ENCODE data around the gene CFD. TPM values are rescaled to one million over a fixed set of nuclear protein-coding genes. Genes with fewer than 3 reads are reported as not detected.
A peak's percentile ranks its signal among the peaks of the same experiment; 100 is the strongest.
"Not testable (repeated sequence)": the region's sequence is repeated elsewhere in the genome, so short reads cannot be mapped to it uniquely, and the experiment has no call there.

Gene CFD
- total RNA-seq, 2 donors from 2014 or later: 0.38 to 1.1 TPM

DNA sequence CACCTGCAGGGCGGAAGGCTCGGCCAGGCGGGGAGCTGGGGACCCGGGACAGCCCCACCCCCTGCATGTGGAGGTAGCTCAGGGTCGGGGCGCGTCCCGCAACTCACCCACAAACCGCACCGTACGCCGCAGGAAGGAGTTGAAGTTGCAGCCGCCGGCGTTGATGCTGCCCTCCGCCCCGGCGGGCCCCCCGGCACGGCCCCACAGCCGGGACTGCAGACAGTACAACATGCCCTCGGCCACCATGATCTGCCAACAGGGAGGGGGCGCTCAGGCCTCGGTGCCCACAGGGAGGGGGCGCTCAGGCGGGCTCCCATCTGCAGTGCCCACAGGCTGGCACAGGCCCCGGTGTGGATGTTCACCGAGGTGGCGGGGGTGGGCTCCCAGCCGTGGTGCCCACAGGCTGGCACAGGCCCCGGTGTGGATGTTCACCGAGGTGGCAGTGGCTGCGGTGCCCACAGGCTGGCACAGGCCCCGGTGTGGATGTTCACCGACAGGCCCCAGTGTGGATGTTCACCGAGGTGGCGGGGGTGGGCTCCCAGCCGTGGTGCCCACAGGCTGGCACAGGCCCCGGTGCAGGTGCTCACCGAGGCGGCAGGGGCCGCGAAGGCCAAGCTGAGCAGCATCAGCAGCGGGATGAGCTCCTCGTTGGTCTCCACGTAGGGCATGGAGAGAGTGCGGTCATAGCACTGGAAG is 44.2 kb upstream of the CFD start:
- 93 to 96% methylated on average over 42 to 47 of the region's 47 CpGs for WGBS, 2 experiments (ENCODE audit: insufficient coverage in 1 of 2, insufficient read length in 1 of 2)
- Histone ChIP-seq H3K4me3 (ENCODE audit: low read length) (no peak overlapping the region), H3K27me3 (ENCODE audit: control insufficient read depth, insufficient read depth, low read length, poor library complexity, severe bottlenecking) (no peaks in the 10 kb centered on the region), H3K27ac (ENCODE audit: low read depth, low read length) (no peak overlapping the region), H3K4me1 (ENCODE audit: control insufficient read depth, insufficient read depth, low read length) (no peaks in the 10 kb centered on the region), H3K9ac (ENCODE audit: extremely low read depth, low read length, poor library complexity, severe bottlenecking) (no peak overlapping the region), H3K36me3 (ENCODE audit: control insufficient read depth, insufficient read depth, low read length) (peaks cover 24% of the 10 kb centered on the region), H3K9me3 (ENCODE audit: control insufficient read depth, low read length) (no peaks in the 10 kb centered on the region)
- Mint-ChIP-seq H3K9me3 (no peaks in the 10 kb centered on the region), H3K4me1 (no peaks in the 10 kb centered on the region), H3K4me3 (no peak overlapping the region), H3K27ac (no peak overlapping the region), H3K36me3 (ENCODE audit: low read depth) (peaks cover 37% of the 10 kb centered on the region), H3K27me3 (ENCODE audit: insufficient read depth) (no peaks in the 10 kb centered on the region)
- peak; percentile 69 for DNase-seq
- TF ChIP-seq, protein P1, sequence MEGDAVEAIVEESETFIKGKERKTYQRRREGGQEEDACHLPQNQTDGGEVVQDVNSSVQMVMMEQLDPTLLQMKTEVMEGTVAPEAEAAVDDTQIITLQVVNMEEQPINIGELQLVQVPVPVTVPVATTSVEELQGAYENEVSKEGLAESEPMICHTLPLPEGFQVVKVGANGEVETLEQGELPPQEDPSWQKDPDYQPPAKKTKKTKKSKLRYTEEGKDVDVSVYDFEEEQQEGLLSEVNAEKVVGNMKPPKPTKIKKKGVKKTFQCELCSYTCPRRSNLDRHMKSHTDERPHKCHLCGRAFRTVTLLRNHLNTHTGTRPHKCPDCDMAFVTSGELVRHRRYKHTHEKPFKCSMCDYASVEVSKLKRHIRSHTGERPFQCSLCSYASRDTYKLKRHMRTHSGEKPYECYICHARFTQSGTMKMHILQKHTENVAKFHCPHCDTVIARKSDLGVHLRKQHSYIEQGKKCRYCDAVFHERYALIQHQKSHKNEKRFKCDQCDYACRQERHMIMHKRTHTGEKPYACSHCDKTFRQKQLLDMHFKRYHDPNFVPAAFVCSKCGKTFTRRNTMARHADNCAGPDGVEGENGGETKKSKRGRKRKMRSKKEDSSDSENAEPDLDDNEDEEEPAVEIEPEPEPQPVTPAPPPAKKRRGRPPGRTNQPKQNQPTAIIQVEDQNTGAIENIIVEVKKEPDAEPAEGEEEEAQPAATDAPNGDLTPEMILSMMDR (conservative IDR thresholded peaks at IDR 0.05): no peak

DNA sequence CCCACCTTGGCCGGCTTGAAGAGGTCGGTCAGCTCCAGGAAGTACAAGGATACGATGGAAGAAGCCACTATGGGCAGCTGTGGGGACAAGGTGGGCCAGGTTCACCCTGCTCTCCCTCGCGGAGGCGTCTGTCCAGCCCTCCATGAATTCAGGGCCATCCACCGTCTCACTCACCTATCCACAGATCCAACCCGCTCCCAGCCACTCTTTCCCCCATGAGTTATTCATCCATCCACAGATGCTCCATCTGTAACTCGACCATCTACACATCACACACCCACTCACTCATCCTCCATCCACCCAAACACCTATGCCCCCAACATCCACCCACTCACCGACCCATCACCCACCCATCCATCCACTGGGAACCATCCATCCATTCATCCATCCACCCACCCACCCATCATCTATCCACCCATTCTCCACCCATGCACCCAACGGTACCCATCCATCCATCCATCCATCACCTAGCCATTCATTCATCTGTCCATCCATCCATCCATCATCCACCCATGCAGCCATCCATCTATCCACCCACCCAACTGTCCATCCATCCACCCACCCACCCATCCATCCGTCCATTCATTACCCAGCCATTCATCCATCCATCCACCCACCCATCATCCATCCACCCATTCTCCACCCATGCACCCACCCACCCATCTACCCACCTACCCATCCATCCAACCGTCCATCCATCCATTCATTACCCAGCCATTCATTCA is 43.5 kb upstream of the CFD start:
- H3K36me3 ChIP-seq (ENCODE audit: control insufficient read depth, insufficient read depth, low read length): peaks cover 17% of the 10 kb centered on the region
- TF ChIP-seq, protein P1 (conservative IDR thresholded peaks at IDR 0.05): no peak
- H3K4me1 ChIP-seq (ENCODE audit: control insufficient read depth, insufficient read depth, low read length): no peaks in the 10 kb centered on the region
- no peaks in the 10 kb centered on the region for H3K4me1 Mint-ChIP-seq
- H3K9ac ChIP-seq (ENCODE audit: extremely low read depth, low read length, poor library complexity, severe bottlenecking): no peak overlapping the region
- no peaks in the 10 kb centered on the region for H3K9me3 ChIP-seq (ENCODE audit: control insufficient read depth, low read length)
- H3K4me3 ChIP-seq (ENCODE audit: low read length): no peak overlapping the region
- H3K27ac ChIP-seq (ENCODE audit: low read depth, low read length): no peak overlapping the region
- H3K4me3 Mint-ChIP-seq: no peak overlapping the region
- peaks cover 32% of the 10 kb centered on the region for H3K36me3 Mint-ChIP-seq (ENCODE audit: low read depth)
- H3K27me3 Mint-ChIP-seq (ENCODE audit: insufficient read depth): no peaks in the 10 kb centered on the region
- 96 to 99% methylated on average over 13 of the region's 13 CpGs for WGBS, 2 experiments (ENCODE audit: insufficient coverage in 1 of 2, insufficient read length in 1 of 2)
- no peaks in the 10 kb centered on the region for H3K27me3 ChIP-seq (ENCODE audit: control insufficient read depth, insufficient read depth, low read length, poor library complexity, severe bottlenecking)
- peak; percentile 60 for DNase-seq
- no peak overlapping the region for H3K27ac Mint-ChIP-seq
- H3K9me3 Mint-ChIP-seq: no peaks in the 10 kb centered on the region

DNA sequence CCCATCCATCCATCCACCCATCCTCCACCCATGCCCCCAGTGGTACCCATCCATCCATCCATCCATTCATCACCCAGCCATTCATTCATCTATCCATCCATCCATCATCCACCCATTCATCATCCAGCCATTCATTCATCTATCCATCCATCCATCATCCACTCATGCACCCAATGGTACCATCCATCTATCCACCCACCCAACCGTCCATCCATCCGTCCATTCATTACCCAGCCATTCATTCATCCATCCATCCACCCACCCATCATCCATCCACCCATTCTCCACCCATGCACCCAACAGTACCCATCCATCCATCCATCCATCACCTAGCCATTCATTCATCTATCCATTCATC is 43.0 kb upstream of the CFD start:
- Mint-ChIP-seq H3K36me3 (ENCODE audit: low read depth) (peaks cover 29% of the 10 kb centered on the region), H3K4me3 (no peak overlapping the region), H3K27me3 (ENCODE audit: insufficient read depth) (no peaks in the 10 kb centered on the region), H3K27ac (no peak overlapping the region), H3K4me1 (no peaks in the 10 kb centered on the region), H3K9me3 (no peaks in the 10 kb centered on the region)
- H3K9ac ChIP-seq (ENCODE audit: extremely low read depth, low read length, poor library complexity, severe bottlenecking): no peak overlapping the region
- DNase-seq: no peak
- H3K27me3 ChIP-seq (ENCODE audit: control insufficient read depth, insufficient read depth, low read length, poor library complexity, severe bottlenecking): no peaks in the 10 kb centered on the region
- H3K9me3 ChIP-seq (ENCODE audit: control insufficient read depth, low read length): no peaks in the 10 kb centered on the region
- H3K27ac ChIP-seq (ENCODE audit: low read depth, low read length): no peak overlapping the region
- no peak overlapping the region for H3K4me3 ChIP-seq (ENCODE audit: low read length)
- WGBS, 2 experiments (ENCODE audit: insufficient coverage in 1 of 2, insufficient read length in 1 of 2): 96 to 100% methylated on average over 2 of the region's 2 CpGs
- TF ChIP-seq, protein P1 (conservative IDR thresholded peaks at IDR 0.05): no peak
- H3K4me1 ChIP-seq (ENCODE audit: control insufficient read depth, insufficient read depth, low read length): no peaks in the 10 kb centered on the region
- H3K36me3 ChIP-seq (ENCODE audit: control insufficient read depth, insufficient read depth, low read length): peaks cover 11% of the 10 kb centered on the region

DNA sequence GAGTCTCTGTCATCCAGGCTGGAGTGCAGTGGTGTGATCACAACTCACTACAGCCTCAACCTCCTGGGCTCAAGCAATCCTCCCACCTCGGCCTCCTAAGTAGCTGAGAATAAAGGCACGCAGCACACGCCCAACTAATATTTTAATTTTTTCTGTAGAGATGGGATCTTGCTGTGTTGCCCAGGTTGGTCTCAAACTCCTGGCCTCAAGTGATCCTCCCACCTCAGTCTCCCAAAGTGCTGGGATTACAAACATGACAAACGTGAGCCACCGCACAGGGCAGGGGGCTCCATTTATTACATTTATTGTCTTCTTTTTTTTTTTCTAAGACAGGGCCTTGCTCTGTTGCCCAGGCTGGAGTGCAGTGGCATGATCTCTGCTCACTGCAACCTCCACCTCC is 39.3 kb upstream of the CFD start:
- H3K4me1 Mint-ChIP-seq: not testable (repeated sequence)
- H3K4me3 ChIP-seq (ENCODE audit: low read length): peak overlapping the region; percentile 80

More for the DNA sequence above, 39.3 kb upstream of the CFD start:
- not testable (repeated sequence) for H3K27ac Mint-ChIP-seq; H3K9me3 Mint-ChIP-seq; H3K4me1 ChIP-seq (ENCODE audit: control insufficient read depth, insufficient read depth, low read length); H3K27me3 Mint-ChIP-seq (ENCODE audit: insufficient read depth); H3K9me3 ChIP-seq (ENCODE audit: control insufficient read depth, low read length); H3K27ac ChIP-seq (ENCODE audit: low read depth, low read length); H3K36me3 ChIP-seq (ENCODE audit: control insufficient read depth, insufficient read depth, low read length); H3K27me3 ChIP-seq (ENCODE audit: control insufficient read depth, insufficient read depth, low read length, poor library complexity, severe bottlenecking); DNase-seq; H3K9ac ChIP-seq (ENCODE audit: extremely low read depth, low read length, poor library complexity, severe bottlenecking)
- Mint-ChIP-seq H3K36me3 (ENCODE audit: low read depth) (peaks cover 14% of the 10 kb centered on the region), H3K4me3 (peak overlapping the region; percentile 63)
- 94 to 100% methylated on average over 4 of the region's 5 CpGs for WGBS, 2 experiments (ENCODE audit: insufficient coverage in 1 of 2, insufficient read length in 1 of 2)
